ENCODE data around the gene SSTR1. TPM values are rescaled to one million over a fixed set of nuclear protein-coding genes. Genes with fewer than 3 reads are reported as not detected.

The SSTR1 gene
- total and polyA plus RNA-seq, 2 of the 13 experiments (the other 11 are each of a cell fraction or from before 2014, with no cell fraction given) = 0.04 TPM

- 0 out of 2 replicates have a peak, but pooled peaks have one; percentile 36 for TF ChIP-seq POGK (CRISPR knock-in tag; conservative IDR thresholded peaks at IDR 0.05)
- TF ChIP-seq, protein P1, sequence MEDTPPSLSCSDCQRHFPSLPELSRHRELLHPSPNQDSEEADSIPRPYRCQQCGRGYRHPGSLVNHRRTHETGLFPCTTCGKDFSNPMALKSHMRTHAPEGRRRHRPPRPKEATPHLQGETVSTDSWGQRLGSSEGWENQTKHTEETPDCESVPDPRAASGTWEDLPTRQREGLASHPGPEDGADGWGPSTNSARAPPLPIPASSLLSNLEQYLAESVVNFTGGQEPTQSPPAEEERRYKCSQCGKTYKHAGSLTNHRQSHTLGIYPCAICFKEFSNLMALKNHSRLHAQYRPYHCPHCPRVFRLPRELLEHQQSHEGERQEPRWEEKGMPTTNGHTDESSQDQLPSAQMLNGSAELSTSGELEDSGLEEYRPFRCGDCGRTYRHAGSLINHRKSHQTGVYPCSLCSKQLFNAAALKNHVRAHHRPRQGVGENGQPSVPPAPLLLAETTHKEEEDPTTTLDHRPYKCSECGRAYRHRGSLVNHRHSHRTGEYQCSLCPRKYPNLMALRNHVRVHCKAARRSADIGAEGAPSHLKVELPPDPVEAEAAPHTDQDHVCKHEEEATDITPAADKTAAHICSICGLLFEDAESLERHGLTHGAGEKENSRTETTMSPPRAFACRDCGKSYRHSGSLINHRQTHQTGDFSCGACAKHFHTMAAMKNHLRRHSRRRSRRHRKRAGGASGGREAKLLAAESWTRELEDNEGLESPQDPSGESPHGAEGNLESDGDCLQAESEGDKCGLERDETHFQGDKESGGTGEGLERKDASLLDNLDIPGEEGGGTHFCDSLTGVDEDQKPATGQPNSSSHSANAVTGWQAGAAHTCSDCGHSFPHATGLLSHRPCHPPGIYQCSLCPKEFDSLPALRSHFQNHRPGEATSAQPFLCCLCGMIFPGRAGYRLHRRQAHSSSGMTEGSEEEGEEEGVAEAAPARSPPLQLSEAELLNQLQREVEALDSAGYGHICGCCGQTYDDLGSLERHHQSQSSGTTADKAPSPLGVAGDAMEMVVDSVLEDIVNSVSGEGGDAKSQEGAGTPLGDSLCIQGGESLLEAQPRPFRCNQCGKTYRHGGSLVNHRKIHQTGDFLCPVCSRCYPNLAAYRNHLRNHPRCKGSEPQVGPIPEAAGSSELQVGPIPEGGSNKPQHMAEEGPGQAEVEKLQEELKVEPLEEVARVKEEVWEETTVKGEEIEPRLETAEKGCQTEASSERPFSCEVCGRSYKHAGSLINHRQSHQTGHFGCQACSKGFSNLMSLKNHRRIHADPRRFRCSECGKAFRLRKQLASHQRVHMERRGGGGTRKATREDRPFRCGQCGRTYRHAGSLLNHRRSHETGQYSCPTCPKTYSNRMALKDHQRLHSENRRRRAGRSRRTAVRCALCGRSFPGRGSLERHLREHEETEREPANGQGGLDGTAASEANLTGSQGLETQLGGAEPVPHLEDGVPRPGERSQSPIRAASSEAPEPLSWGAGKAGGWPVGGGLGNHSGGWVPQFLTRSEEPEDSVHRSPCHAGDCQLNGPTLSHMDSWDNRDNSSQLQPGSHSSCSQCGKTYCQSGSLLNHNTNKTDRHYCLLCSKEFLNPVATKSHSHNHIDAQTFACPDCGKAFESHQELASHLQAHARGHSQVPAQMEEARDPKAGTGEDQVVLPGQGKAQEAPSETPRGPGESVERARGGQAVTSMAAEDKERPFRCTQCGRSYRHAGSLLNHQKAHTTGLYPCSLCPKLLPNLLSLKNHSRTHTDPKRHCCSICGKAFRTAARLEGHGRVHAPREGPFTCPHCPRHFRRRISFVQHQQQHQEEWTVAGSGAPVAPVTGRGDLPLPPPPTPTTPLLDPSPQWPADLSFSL (CRISPR knock-in tag; IDR thresholded peaks at IDR 0.05) = 0 out of 2 replicates have a peak, but pooled peaks have one; percentile 58
- peak; percentile 51; the same call in 1 of the 2 replicates for TF ChIP-seq HES4 (CRISPR knock-in tag; IDR thresholded peaks at IDR 0.05; ENCODE audit: borderline replicate concordance)
- no peak for TF ChIP-seq ZNF124 (CRISPR knock-in tag; IDR thresholded peaks at IDR 0.05)
- TF ChIP-seq, protein P2, sequence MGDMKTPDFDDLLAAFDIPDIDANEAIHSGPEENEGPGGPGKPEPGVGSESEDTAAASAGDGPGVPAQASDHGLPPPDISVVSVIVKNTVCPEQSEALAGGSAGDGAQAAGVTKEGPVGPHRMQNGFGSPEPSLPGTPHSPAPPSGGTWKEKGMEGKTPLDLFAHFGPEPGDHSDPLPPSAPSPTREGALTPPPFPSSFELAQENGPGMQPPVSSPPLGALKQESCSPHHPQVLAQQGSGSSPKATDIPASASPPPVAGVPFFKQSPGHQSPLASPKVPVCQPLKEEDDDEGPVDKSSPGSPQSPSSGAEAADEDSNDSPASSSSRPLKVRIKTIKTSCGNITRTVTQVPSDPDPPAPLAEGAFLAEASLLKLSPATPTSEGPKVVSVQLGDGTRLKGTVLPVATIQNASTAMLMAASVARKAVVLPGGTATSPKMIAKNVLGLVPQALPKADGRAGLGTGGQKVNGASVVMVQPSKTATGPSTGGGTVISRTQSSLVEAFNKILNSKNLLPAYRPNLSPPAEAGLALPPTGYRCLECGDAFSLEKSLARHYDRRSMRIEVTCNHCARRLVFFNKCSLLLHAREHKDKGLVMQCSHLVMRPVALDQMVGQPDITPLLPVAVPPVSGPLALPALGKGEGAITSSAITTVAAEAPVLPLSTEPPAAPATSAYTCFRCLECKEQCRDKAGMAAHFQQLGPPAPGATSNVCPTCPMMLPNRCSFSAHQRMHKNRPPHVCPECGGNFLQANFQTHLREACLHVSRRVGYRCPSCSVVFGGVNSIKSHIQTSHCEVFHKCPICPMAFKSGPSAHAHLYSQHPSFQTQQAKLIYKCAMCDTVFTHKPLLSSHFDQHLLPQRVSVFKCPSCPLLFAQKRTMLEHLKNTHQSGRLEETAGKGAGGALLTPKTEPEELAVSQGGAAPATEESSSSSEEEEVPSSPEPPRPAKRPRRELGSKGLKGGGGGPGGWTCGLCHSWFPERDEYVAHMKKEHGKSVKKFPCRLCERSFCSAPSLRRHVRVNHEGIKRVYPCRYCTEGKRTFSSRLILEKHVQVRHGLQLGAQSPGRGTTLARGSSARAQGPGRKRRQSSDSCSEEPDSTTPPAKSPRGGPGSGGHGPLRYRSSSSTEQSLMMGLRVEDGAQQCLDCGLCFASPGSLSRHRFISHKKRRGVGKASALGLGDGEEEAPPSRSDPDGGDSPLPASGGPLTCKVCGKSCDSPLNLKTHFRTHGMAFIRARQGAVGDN (CRISPR knock-in tag; IDR thresholded peaks at IDR 0.05) = peak; percentile 8; the same call in 1 of the 2 replicates
- no peak for TF ChIP-seq MAZ (IDR thresholded peaks at IDR 0.05; ENCODE audit: borderline replicate concordance, low read depth, low read length)
- TF ChIP-seq MAZ (CRISPR knock-in tag; IDR thresholded peaks at IDR 0.05; ENCODE audit: low read depth) = 0 out of 2 replicates have a peak, but pooled peaks have one; percentile 13
- TF ChIP-seq CCDC6 (CRISPR knock-in tag; IDR thresholded peaks at IDR 0.05) = no peak
- TF ChIP-seq BCL6 (CRISPR knock-in tag; IDR thresholded peaks at IDR 0.05) = no peak
Measured at GRCh38 chr14:38208618-38209562, 1.2 kb downstream of the SSTR1 start (continued).

All from HepG2 (cell line).